Spleen (tissue), 11 donors: ENCODE data around the gene OR4N2. TPM values are rescaled to one million over a fixed set of nuclear protein-coding genes. Genes with fewer than 3 reads are reported as not detected.
"Not testable (repeated sequence)": the region's sequence is repeated elsewhere in the genome, so short reads cannot be mapped to it uniquely, and the experiment has no call there.

Experiments used
- DNase-seq: peaks from one replicate; pipeline ENCODE4 v3.0.0-alpha.2; 2020
- H3K27ac ChIP-seq, 8 donors: fragments of 200-600 bp; sonication (generic) in 7 of 8; 1 replicate in 4 of 8; 2 replicates in 4 of 8; pipeline versions ENCODE4 v1.5.0 to v1.8.0; 2016 to 2021; ENCODE audit warnings: inconsistent platforms in 4 of 8, mild to moderate bottlenecking in 4 of 8, moderate library complexity in 1 of 8
- H3K27me3 ChIP-seq, 7 donors: fragments of 200-600 bp; sonication (generic) in 6 of 7; replicated peaks in 1 of 7; 1 replicate in 4 of 7; 2 replicates in 3 of 7; pipeline versions ENCODE4 v1.5.0 to v1.8.0; 2016 to 2021; ENCODE audit warnings: inconsistent platforms in 3 of 7, mild to moderate bottlenecking in 1 of 7
- H3K36me3 ChIP-seq, 6 donors: fragments of 200-600 bp; sonication (generic) in 5 of 6; 1 replicate in 4 of 6; 2 replicates in 2 of 6; pipeline versions ENCODE4 v1.5.0 to v1.8.0; 2016 to 2021; ENCODE audit warnings: inconsistent platforms in 2 of 6
- H3K4me1 ChIP-seq, 6 donors: fragments of 200-600 bp; sonication (generic) in 5 of 6; 1 replicate in 3 of 6; 2 replicates in 3 of 6; pipeline versions ENCODE4 v1.5.0 to v1.8.0; 2016 to 2021; ENCODE audit warnings: inconsistent platforms in 3 of 6
- H3K4me3 ChIP-seq, 8 donors: fragments of 200-600 bp; sonication (generic) in 7 of 8; 1 replicate in 4 of 8; 2 replicates in 4 of 8; pipeline versions ENCODE4 v1.5.0 to v1.8.0; 2016 to 2021; ENCODE audit warnings: inconsistent platforms in 4 of 8, mild to moderate bottlenecking in 4 of 8, moderate library complexity in 2 of 8
- H3K9me3 ChIP-seq, 8 donors: fragments of 200-600 bp; sonication (generic) in 7 of 8; 1 replicate in 4 of 8; 2 replicates in 4 of 8; pipeline versions ENCODE4 v1.5.0 to v1.8.0; 2016 to 2021; ENCODE audit warnings: inconsistent platforms in 4 of 8
- POLR2A ChIP-seq, 3 donors: fragments of 450-650 bp; IDR thresholded peaks; one replicate each; pipeline ENCODE4 v1.5.1; 2017; ENCODE audit warnings: antibody characterized with exemption in 3 of 3, mild to moderate bottlenecking in 1 of 3
- POLR2AphosphoS5 ChIP-seq, 3 donors: sonication (generic); formaldehyde crosslinking; IDR thresholded peaks; one replicate each; pipeline ENCODE4 v1.5.1; 2017; ENCODE audit warnings: antibody characterized with exemption in 3 of 3
- WGBS, 5 donors: extraction: QIAGEN DNeasy Blood & Tissue Kit in 3 of 5; methylation state at CpG; one replicate each; pipeline versions ENCODE4 v1.1.5 to v1.1.7; 2013 to 2018; 5-methylcytosine and 5-hydroxymethylcytosine counted together
- intact Hi-C: fragments of 100-400 bp; cut with DNase I; formaldehyde crosslinking; loops from one replicate; pipeline ENCODE4 v1.15.0; 2023; ENCODE audit warnings: low total_unique reads
- polyA plus RNA-seq, 3 donors: library from polyadenylated mRNA; stranded (reverse); fragments of 200-250 nt; gene quantifications; one replicate each; pipeline ENCODE4 v1.2.1, GENCODE V29; 2013
- total RNA-seq, 7 donors: library from RNA; depleted of rRNA in 3 of 7; stranded (reverse); fragments of >200 nt in 3 of 7; fragmentation: NEBNext Ultra II Directional in 4 of 7; extraction: Animal tissue kit (Norgen Biotek cat#: 25700) in 4 of 7; gene quantifications; one replicate each; pipeline versions ENCODE4 v1.1.0 to v1.2.1, GENCODE V29; 2016 to 2021
- TF ChIP-seq, protein P1 (sequence below), 11 experiments: fragments of 200-600 bp in 7 of 11; fragments of 450-650 bp in 4 of 11; sonication (generic) in 4 of 11; IDR thresholded peaks in 8 of 11; conservative IDR thresholded peaks in 3 of 11; 1 replicate in 7 of 11; 2 replicates in 4 of 11; pipeline versions ENCODE4 v1.4.0 to v1.8.0; 2016 to 2021; ENCODE audit warnings: antibody characterized with exemption in 11 of 11, inconsistent platforms in 4 of 11, mild to moderate bottlenecking in 1 of 11
- donor health status: healthy with polysubstance abuse.
- donor health status: DM: no; HTN: no; CAD: no; lungs with moderate emphysema.
- donor health status: DM: no; HTN: no; CAD: no.
- donor health status: Bipolar disorder and iron deficiency.
- donor health status: healthy.
- donor health status: DM: no; HTN: no; CAD: no.
- donor health status: DM: yes; HTN: yes; CAD: no.

The OR4N2 gene
- total and polyA plus RNA-seq, 10 donors, result not detected

DNA sequence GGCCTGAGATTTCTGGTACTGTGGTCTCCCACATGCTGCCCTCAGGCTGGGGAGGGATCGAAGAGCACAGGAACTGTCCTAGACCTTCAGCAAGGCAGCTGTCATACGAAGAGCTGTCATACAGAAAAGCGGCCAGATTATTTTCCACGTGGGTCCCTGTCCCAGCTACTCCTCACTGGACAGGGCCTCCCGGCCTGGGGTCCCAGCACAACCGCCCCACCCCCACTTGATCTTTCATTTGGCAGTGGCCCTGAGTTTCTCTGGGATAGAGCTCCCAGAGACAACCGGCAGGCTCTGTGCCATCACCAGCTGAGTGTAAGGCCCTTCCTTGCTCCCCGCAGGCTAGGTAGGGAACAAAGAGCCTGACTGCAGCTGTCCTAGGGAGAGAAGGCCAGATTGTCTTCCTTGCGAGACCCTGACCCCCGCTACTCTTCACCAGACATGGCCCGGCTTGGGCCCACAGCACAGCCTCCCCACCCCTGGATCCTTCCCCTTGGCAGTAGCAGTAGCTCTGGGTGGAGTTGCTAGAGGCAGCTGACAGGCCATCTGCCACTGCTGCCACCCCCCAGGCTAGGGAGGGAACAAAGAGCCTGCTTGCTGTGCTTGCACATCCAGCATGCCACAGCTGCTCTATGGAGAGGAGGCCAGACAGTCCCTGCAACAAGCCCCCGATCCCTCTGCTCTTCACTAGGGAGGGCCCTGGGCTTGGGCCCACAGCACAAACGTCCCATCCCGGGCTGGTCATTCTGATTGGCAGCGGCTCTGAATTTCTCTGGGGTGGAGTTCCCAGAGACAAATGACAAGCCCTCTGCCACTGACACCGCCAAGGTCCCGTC, 3.1 kb upstream of the OR4N2 start:
- 78 to 87% (median 82%) methylated on average over 17 of the region's 17 CpGs for WGBS, 5 donors
- Histone ChIP-seq H3K27ac (no peak overlapping the region), H3K4me3 (no peak overlapping the region), H3K4me1 (no peaks in the 10 kb centered on the region), H3K36me3 (no peaks in the 10 kb centered on the region), H3K9me3 (peaks cover 0 to 30% (median 16%) of the 10 kb centered on the region in 8 donors), H3K27me3 (no peaks in the 10 kb centered on the region)
- peak; percentile 76 for DNase-seq
- TF ChIP-seq POLR2A (IDR thresholded peaks at IDR 0.05), result no peak
- TF ChIP-seq, protein P1, sequence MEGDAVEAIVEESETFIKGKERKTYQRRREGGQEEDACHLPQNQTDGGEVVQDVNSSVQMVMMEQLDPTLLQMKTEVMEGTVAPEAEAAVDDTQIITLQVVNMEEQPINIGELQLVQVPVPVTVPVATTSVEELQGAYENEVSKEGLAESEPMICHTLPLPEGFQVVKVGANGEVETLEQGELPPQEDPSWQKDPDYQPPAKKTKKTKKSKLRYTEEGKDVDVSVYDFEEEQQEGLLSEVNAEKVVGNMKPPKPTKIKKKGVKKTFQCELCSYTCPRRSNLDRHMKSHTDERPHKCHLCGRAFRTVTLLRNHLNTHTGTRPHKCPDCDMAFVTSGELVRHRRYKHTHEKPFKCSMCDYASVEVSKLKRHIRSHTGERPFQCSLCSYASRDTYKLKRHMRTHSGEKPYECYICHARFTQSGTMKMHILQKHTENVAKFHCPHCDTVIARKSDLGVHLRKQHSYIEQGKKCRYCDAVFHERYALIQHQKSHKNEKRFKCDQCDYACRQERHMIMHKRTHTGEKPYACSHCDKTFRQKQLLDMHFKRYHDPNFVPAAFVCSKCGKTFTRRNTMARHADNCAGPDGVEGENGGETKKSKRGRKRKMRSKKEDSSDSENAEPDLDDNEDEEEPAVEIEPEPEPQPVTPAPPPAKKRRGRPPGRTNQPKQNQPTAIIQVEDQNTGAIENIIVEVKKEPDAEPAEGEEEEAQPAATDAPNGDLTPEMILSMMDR (IDR thresholded peaks at IDR 0.05 in 8 of 11, conservative IDR thresholded peaks at IDR 0.05 in 3 of 11), result no peak
- TF ChIP-seq POLR2AphosphoS5 (IDR thresholded peaks at IDR 0.05), result no peak
- intact Hi-C loops, result no loop called here

GRCh38 chr14:19801118-19801464, 2.5 kb upstream of the OR4N2 start:
- TF ChIP-seq, protein P1 (IDR thresholded peaks at IDR 0.05 in 8 of 11, conservative IDR thresholded peaks at IDR 0.05 in 3 of 11), result no peak
- TF ChIP-seq POLR2AphosphoS5 (IDR thresholded peaks at IDR 0.05) (no peak), POLR2A (IDR thresholded peaks at IDR 0.05) (no peak)
- H3K4me1 ChIP-seq, result no peaks in the 10 kb centered on the region
- no peaks in the 10 kb centered on the region for H3K27me3 ChIP-seq
- H3K36me3 ChIP-seq, result no peaks in the 10 kb centered on the region
- no peak overlapping the region for H3K4me3 ChIP-seq
- H3K27ac ChIP-seq, result no peak overlapping the region
- WGBS, 5 donors, result 78 to 83% (median 81%) methylated on average over 13 of the region's 13 CpGs
- intact Hi-C loops, result no loop called here
- no peak for DNase-seq
- H3K9me3 ChIP-seq, result peaks cover 0 to 36% (median 16%) of the 10 kb centered on the region in 8 donors

- peaks cover 0 to 61% (median 3%) of the 10 kb centered on the region in 8 donors for H3K9me3 ChIP-seq
- H3K36me3 ChIP-seq, H3K27me3 ChIP-seq, H3K4me1 ChIP-seq, DNase-seq, intact Hi-C loops, H3K27ac ChIP-seq, H3K4me3 ChIP-seq: not testable (repeated sequence)
- 56 to 63% (median 61%) methylated on average over 4 of the region's 4 CpGs for WGBS, 5 donors
Measured at GRCh38 chr14:19813171-19813920, 9.8 kb downstream of the OR4N2 start.

DNA sequence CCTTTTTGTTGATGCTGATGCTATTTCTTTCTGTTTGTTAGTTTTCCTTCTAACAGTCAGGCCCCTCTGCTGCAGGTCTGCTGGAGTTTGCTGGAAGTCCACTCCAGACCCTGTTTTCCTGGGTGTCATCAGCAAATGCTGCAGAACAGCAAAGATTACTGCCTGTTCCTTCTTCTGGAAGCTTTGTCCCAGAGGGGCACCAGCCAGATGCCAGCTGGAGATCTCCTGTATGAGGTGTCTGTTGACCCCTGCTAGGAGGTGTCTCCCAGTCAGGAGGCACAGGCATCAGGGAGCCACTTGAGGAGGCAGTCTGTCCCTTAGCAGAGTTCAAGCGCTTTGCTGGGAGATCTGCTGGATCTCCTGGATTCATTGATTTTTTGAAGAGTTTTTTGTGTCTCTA, 16.3 kb downstream of the OR4N2 start:
- H3K4me1 ChIP-seq, H3K36me3 ChIP-seq, H3K27ac ChIP-seq, H3K4me3 ChIP-seq, H3K27me3 ChIP-seq, intact Hi-C loops: not testable (repeated sequence)
- 37 to 86% (median 79%) methylated on average over 1 of the region's 1 CpG for WGBS, 5 donors
- DNase-seq, result peak; percentile 59
- H3K9me3 ChIP-seq, result peaks cover 0 to 55% (median 7%) of the 10 kb centered on the region in 8 donors

- H3K4me1 ChIP-seq, H3K36me3 ChIP-seq, H3K4me3 ChIP-seq, H3K27me3 ChIP-seq, intact Hi-C loops, H3K27ac ChIP-seq: not testable (repeated sequence)
- 68 to 84% (median 70%) methylated on average over 6 of the region's 6 CpGs for WGBS, 5 donors
- DNase-seq, result peak; percentile 59
- peaks cover 0 to 48% (median 7%) of the 10 kb centered on the region in 8 donors for H3K9me3 ChIP-seq
Measured at GRCh38 chr14:19821016-19821415, 17.4 kb downstream of the OR4N2 start.
